Stimulated activated CD4-positive, alpha-beta T cell treated with anti-CD3 and anti-CD28 coated beads, Interleukin-12 subunit alpha, Interleukin-12 subunit beta, amount 100 ng/mL, for 48 hours (primary cell): Measurements from ENCODE around the gene APOM.

Source experiments
- DNase-seq, 3 donors: peaks; one replicate each; pipeline ENCODE4 v3.0.0-alpha.2; 2020; ENCODE audit warnings: low read depth in 2 of 3, low spot score in 1 of 3

APOM gene

GRCh38 chr6:31655349-31656237 lies at the start of gene APOM:
Gene APOM, plus strand, starts transcription at chr6:31655894. Its CDS starts 73 bp downstream, at chr6:31655967.
- DNase-seq = no peak

GRCh38 chr6:31607317-31607716 lies 48.4 kb upstream of the APOM start:
- DNase-seq = no peak

- DNase-seq = no peak
Observed at GRCh38 chr6:31609519-31610406, 45.9 kb upstream of the APOM start.

GRCh38 chr6:31610968-31611367 lies 44.7 kb upstream of the APOM start:
- no peak for DNase-seq

- no peak for DNase-seq
Observed at GRCh38 chr6:31614075-31614619, 41.5 kb upstream of the APOM start.

- no peak for DNase-seq
Observed at GRCh38 chr6:31614684-31615578, 40.8 kb upstream of the APOM start, which contains the start of gene AIF1. Gene AIF1, plus strand, starts transcription at chr6:31615234. Its CDS starts 96 bp downstream, at chr6:31615330.

GRCh38 chr6:31615748-31616147 lies 39.9 kb upstream of the APOM start:
- DNase-seq = no peak

GRCh38 chr6:31617010-31617409 lies 38.7 kb upstream of the APOM start:
- no peak for DNase-seq

DNA sequence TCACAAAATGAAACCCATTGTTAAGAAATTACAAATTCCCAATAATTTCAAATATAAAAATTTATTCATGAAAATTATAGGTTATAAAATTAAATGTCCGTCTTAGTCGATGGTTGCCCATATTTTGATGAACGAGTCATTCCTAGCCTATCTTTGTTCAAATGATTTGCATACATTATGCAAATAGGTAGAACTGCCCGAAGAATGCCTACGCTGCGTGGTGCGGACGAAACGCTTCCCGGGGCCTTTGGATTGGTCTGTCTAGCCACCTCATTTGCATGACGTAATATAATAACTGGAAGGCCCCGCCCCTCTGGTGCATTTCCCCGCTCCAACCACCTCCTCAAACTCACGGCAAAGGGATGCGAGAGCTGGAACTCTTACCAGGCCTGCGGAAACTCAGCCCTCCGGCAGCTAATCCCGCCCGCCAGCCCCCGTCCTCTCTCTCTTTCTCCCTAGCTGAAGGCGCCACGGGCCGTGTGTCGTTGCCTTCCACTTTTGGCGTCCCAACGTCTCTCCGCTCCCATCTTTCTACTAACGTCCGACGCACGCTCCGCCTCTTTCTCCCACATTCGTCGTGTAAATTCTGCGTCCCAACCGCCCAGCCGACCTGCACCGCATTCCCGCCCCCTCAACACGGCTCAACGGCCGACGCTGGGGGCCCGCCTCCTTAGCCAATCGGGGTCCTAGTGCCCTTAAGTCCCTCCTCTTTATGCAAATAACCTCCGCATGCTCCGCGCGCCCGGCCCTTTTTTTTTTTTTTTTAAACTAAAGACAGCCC lies 35.7 kb upstream of the APOM start:
- DNase-seq = peak; percentile 97

GRCh38 chr6:31620586-31621319 lies 34.9 kb upstream of the APOM start, which contains the start of gene PRRC2A:
Gene PRRC2A, plus strand, starts transcription at chr6:31620715. Its CDS starts 2,075 bp downstream, at chr6:31622790.
- peak in 2 of 3 donors; percentile 94 to 99 for DNase-seq

GRCh38 chr6:31621320-31621939 lies 34.3 kb upstream of the APOM start:
- no peak for DNase-seq

DNA sequence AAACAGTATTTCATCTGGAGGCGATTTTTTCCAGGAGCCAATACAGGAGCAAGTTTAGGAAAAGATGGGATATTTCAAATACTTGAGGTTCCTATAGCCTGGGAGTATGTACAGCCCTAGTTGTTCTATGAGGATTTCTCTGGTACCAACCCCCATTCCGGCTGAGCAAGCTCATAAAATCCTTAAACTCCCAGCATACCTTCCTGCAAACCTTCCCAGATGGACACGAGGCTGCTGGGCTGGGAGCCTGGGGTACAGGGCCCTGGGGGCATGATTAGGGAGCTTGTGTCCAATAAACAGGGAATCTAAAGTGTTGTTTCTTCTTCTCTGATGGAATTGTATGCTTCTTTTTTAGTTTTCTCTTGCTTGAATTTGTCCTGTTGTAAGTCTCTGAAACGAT lies 33.7 kb upstream of the APOM start:
- no peak for DNase-seq

DNA sequence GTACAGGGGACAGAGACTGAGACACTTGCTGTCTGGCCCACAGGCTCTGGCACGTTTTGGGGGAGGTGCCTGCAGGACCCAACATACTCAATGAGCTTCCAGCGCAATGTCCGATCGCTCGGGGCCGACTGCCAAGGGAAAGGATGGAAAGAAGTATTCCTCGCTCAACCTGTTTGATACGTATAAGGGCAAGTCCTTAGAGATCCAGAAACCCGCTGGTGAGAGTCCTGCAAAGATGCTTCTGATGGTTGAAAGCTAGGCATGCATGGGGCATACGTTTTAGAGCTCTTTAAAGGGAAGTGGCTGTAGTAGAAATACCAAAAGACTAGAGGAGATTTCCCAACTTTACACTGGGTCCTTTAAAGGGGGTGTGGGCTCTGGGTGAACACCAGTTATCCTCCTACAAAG lies 33.0 kb upstream of the APOM start:
- no peak for DNase-seq

- no peak for DNase-seq
Observed at GRCh38 chr6:31624070-31624469, 31.6 kb upstream of the APOM start.

- no peak for DNase-seq
Observed at GRCh38 chr6:31626952-31627351, 28.7 kb upstream of the APOM start.

GRCh38 chr6:31627690-31628287 lies 27.9 kb upstream of the APOM start:
- no peak for DNase-seq

DNA sequence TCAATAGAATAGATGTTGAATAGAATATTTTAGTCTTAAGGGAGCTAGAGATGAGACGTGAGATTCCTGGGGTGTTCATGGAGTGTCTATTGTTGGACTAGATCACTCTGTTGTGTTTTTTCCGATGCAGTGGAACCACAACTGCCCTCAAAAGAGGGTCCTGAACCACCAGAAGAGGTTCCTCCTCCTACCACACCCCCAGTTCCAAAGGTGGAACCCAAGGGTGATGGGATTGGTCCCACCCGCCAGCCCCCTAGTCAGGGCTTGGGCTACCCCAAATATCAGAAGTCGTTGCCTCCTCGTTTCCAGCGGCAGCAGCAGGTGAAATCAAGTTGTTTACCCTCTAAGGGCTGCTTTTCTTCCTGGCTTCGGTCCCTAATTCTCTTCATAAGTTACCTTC lies 26.7 kb upstream of the APOM start:
- DNase-seq = no peak
